ENCODE data around the gene SOWAHA. TPM values are rescaled to one million over a fixed set of nuclear protein-coding genes. Genes with fewer than 3 reads are reported as not detected.
A peak's percentile ranks its signal among the peaks of the same experiment; 100 is the strongest.

The SOWAHA gene
- total RNA-seq, 4 donors from 2014 or later = 13.2 to 128 (median 97.5) TPM

DNA sequence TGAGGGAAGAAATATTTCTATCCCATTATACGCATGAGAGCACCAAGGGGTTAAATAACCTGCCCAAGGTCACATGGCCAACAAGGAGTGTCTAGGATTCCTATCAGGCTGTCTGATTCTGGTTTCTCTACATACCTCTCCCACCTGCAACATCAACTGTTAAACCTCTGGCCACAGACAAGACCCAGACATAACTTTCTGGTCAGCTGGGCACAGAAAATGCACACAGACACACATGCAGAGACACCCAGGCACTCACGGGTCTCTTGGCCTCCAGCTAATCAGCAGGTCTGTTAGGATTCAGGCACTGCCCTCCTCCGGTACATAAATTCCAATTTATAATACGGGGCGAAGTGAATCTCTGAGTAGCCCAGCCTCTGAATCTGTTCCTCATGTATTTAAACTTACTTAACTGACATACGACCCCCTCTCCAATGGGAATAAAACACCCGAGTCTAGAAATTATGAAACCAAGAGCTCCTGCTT, 37.6 kb upstream of the SOWAHA start:
- no peak for TF ChIP-seq POLR2A (IDR thresholded peaks at IDR 0.05)
- TF ChIP-seq, protein P1, sequence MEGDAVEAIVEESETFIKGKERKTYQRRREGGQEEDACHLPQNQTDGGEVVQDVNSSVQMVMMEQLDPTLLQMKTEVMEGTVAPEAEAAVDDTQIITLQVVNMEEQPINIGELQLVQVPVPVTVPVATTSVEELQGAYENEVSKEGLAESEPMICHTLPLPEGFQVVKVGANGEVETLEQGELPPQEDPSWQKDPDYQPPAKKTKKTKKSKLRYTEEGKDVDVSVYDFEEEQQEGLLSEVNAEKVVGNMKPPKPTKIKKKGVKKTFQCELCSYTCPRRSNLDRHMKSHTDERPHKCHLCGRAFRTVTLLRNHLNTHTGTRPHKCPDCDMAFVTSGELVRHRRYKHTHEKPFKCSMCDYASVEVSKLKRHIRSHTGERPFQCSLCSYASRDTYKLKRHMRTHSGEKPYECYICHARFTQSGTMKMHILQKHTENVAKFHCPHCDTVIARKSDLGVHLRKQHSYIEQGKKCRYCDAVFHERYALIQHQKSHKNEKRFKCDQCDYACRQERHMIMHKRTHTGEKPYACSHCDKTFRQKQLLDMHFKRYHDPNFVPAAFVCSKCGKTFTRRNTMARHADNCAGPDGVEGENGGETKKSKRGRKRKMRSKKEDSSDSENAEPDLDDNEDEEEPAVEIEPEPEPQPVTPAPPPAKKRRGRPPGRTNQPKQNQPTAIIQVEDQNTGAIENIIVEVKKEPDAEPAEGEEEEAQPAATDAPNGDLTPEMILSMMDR (IDR thresholded peaks at IDR 0.05) = no peak
- Histone ChIP-seq H3K27ac (peak overlapping the region in 2 of 4 donors; percentile 3 to 63), H3K9me3 (no peaks in the 10 kb centered on the region), H3K27me3 (no peaks in the 10 kb centered on the region), H3K36me3 (no peaks in the 10 kb centered on the region), H3K4me3 (peak overlapping the region in 2 of 4 donors; percentile 91 to 98), H3K4me1 (peaks cover 0 to 39% (median 7%) of the 10 kb centered on the region in 4 donors)
- peak in 1 of 3 donors; percentile 41 for DNase-seq

DNA sequence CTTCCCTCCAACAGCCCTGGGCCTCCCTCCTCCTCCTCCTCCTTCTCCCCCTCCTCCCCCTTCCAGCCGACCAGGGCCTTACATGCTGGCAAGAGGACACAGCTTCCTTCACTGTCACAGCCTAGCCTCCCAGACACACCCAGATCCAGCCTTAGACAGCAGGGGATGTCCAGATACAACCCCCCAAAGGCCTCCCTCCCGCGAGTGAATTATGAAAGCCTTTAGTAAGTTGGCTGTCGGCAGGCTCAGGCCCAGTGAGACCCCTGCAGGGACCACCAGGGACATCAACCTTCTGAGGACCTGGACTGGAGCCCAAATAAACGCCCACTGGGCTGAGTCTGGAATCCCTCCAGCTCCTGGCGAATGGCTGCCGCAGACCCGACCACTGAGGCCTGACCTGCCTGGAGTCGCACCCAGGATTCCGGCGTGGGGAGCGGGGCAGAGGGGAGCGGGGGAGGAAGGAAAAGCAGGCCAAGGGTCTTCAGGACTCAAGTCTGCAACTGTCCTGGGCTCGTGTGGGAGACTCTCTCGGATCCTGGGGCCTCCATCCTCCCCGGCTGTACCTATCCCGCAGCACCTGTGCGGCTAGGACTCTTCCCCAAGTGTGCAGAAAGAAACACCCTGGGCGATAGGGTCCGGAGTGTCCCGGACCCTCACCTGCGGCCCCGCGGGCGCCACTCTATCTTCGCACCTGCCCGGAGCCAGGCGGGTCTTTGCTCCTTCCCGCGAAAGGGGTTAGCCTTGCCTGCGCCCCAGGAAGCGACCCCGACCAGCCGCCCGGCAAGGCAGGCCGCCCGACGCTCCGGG, 36.8 kb upstream of the SOWAHA start:
- H3K27ac ChIP-seq = peak overlapping the region; percentile 63 to 83 (median 71)

DNA sequence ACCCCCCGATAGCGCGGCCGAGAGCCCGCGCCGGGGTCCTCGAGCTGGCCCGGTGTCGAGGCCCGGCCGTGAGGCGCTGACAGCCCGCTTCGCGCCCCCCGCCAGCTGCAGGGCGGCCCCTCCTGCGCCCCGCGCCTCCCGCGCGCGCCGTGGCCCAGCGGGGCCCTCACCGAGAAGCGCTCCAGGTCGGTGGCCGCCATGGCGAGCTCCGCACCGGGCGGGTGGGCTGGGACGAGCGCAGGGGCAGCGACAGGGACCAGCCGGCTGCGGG, 36.2 kb upstream of the SOWAHA start:
- Histone ChIP-seq H3K9me3 (no peaks in the 10 kb centered on the region), H3K4me3 (peak overlapping the region; percentile 81 to 98 (median 90)), H3K27ac (peak overlapping the region; percentile 63 to 83 (median 71)), H3K27me3 (no peaks in the 10 kb centered on the region), H3K4me1 (peaks cover 0 to 33% (median 7%) of the 10 kb centered on the region in 4 donors), H3K36me3 (no peaks in the 10 kb centered on the region)
- TF ChIP-seq, protein P1 (IDR thresholded peaks at IDR 0.05) = no peak
- no peak for TF ChIP-seq POLR2A (IDR thresholded peaks at IDR 0.05)
- DNase-seq = no peak

More for the DNA sequence above, 36.8 kb upstream of the SOWAHA start:
- peak in 2 of 3 donors; percentile 51 to 57 for DNase-seq
- Histone ChIP-seq H3K4me3 (peak overlapping the region; percentile 81 to 98 (median 90)), H3K27me3 (no peaks in the 10 kb centered on the region), H3K36me3 (no peaks in the 10 kb centered on the region), H3K9me3 (no peaks in the 10 kb centered on the region), H3K4me1 (peaks cover 0 to 36% (median 7%) of the 10 kb centered on the region in 4 donors)
- peak in 1 of 2 donors; percentile 20 for TF ChIP-seq POLR2A (IDR thresholded peaks at IDR 0.05)
- TF ChIP-seq, protein P1 (IDR thresholded peaks at IDR 0.05) = no peak

DNA sequence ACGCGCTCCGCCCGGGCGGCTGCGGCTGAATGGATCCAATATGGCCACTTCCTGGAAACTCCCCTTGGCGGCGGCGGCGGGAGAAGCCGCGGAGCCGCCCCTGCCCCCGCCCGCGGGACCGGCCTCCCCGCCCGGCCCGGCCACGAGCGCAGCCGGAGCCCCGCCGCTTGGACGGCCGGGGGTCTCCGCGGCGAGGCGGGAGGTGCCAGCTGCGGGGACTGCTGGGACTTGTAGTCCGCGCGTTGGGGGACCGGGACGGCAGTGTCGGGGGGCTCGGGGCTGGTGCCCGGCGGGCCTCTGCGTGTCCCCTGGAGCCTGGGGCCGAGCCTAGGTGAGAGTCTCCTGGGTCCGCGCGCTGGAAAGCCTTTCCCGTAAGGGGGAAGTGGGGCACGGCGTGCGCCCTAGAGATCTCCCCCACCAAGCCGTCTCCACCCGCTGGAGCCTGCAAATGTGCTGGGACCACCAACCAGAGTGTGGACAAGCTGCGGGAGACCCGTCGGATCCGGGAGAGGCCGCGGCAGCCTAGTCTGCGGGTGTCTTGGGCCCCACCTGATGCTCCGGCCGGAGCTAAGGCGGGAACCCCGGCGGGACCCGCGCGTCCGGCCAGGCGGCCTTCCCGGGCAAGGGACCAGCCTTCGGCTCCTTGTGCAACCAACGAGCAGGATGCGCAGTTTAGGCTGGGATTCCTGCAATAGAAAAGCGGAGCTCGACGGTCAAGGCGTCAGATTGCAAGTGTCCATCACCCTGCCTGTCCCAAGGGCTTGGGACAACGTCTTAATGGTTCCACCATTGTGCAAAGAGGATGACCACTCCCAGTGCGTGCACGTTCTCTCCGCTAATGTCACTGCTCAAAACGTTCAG, 35.7 kb upstream of the SOWAHA start, which contains the start of gene SEPTIN8:
TSS of gene SEPTIN8 (minus strand) at position 31 of the 861 bp plus-strand sequence. CDS start 102 bp downstream, outside the sequence.
- H3K4me3 ChIP-seq = peak within 1 kb of the TSS; percentile 81 to 98 (median 90)
- TF ChIP-seq, protein P1 (IDR thresholded peaks at IDR 0.05) = peak in 2 of 6 experiments; percentile 3 to 19
- TF ChIP-seq POLR2A (IDR thresholded peaks at IDR 0.05) = peak in 1 of 2 donors; percentile 11
- peak in 2 of 3 donors; percentile 67 to 78 for DNase-seq
- no peaks in the 10 kb centered on the region for H3K36me3 ChIP-seq
- H3K9me3 ChIP-seq = no peaks in the 10 kb centered on the region
- H3K4me1 ChIP-seq = peaks cover 0 to 33% (median 7%) of the 10 kb centered on the region in 4 donors
- H3K27ac ChIP-seq = peak within 1 kb of the TSS; percentile 63 to 83 (median 71)
- H3K27me3 ChIP-seq = no peaks in the 10 kb centered on the region

DNA sequence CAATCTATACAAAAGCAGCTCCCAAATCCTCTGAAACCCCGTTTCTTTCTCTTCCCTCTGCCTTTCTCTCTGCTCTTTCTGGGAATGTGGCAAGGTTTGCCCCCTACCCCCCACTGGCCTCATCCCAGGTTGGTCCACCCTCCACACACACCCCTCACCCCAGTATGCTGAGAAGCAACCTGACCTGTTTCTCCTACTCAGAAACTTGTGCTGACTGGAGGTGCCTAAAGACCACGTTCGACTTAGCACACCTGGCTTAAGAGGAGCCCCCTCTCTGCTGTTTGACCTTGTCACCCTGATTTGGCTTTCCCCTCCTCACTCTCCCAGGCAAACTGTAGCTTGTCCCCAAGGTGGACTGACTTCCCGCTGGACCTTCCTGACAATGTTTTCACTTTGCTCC, 35.0 kb upstream of the SOWAHA start:
- Histone ChIP-seq H3K4me1 (peaks cover 0 to 33% (median 7%) of the 10 kb centered on the region in 4 donors), H3K27me3 (no peaks in the 10 kb centered on the region), H3K36me3 (no peaks in the 10 kb centered on the region), H3K9me3 (no peaks in the 10 kb centered on the region), H3K27ac (peak overlapping the region in 1 of 4 donors; percentile 83), H3K4me3 (peak overlapping the region in 3 of 4 donors; percentile 90 to 98 (median 91))
- no peak for TF ChIP-seq POLR2A (IDR thresholded peaks at IDR 0.05)
- TF ChIP-seq, protein P1 (IDR thresholded peaks at IDR 0.05) = no peak
- peak in 1 of 3 donors; percentile 25 for DNase-seq
